MM.1S (cell line): ENCODE measurements around the gene NEIL1.

Experiments
- DNase-seq: peaks from one replicate; pipeline ENCODE4 v3.0.0-alpha.2; 2015
- H2AFZ ChIP-seq: fragments of 300-600 bp; sonication (generic); 2 replicates; pipeline ENCODE4 v1.6.0; 2016; ENCODE audit warnings: antibody characterized with exemption, low read length
- H3F3A ChIP-seq: fragments of 300-600 bp; sonication (generic); 2 replicates; pipeline ENCODE4 v1.6.1; 2016; ENCODE audit warnings: mild to moderate bottlenecking, antibody characterized with exemption, low read length, moderate library complexity, mixed read lengths; ENCODE audit not compliant: insufficient read depth
- H3K27ac ChIP-seq: fragments of 300-600 bp; sonication (generic); 2 replicates; pipeline ENCODE4 v1.5.1; 2016; ENCODE audit warnings: mild to moderate bottlenecking, low read length
- H3K27me3 ChIP-seq: fragments of 300-600 bp; sonication (generic); replicated peaks from 2 replicates; pipeline ENCODE4 v1.6.0; 2016; ENCODE audit warnings: low read length; ENCODE audit not compliant: insufficient read depth
- H3K36me3 ChIP-seq: fragments of 300-600 bp; sonication (generic); replicated peaks from 2 replicates; pipeline ENCODE4 v1.6.1; 2016; ENCODE audit warnings: mild to moderate bottlenecking, low read length, mixed read lengths; ENCODE audit not compliant: insufficient read depth
- H3K4me1 ChIP-seq: fragments of 300-600 bp; sonication (generic); 2 replicates; pipeline ENCODE4 v1.6.1; 2016; ENCODE audit warnings: low read length, mixed read lengths
- H3K4me2 ChIP-seq: fragments of 300-600 bp; sonication (generic); 2 replicates; pipeline ENCODE4 v1.6.0; 2016; ENCODE audit warnings: low read depth, low read length
- H3K4me3 ChIP-seq: fragments of 300-600 bp; sonication (generic); 2 replicates; pipeline ENCODE4 v1.5.1; 2016; ENCODE audit warnings: low read length, mixed read lengths
- H3K79me2 ChIP-seq: fragments of 300-600 bp; sonication (generic); 2 replicates; pipeline ENCODE4 v1.6.1; 2016; ENCODE audit warnings: mixed run types, low read length, mixed read lengths
- H3K9ac ChIP-seq: fragments of 300-600 bp; sonication (generic); 2 replicates; pipeline ENCODE4 v1.6.1; 2016; ENCODE audit warnings: low read length, mixed read lengths
- H3K9me2 ChIP-seq: fragments of 300-600 bp; sonication (generic); replicated peaks from 2 replicates; pipeline ENCODE4 v1.6.1; 2016; ENCODE audit warnings: mild to moderate bottlenecking, low read length, mixed read lengths; ENCODE audit not compliant: insufficient read depth
- H3K9me3 ChIP-seq: fragments of 300-600 bp; sonication (generic); replicated peaks from 2 replicates; pipeline ENCODE4 v1.6.1; 2016; ENCODE audit warnings: mild to moderate bottlenecking, low read length, mixed read lengths; ENCODE audit not compliant: insufficient read depth
- H4K20me1 ChIP-seq: fragments of 300-600 bp; sonication (generic); 2 replicates; pipeline ENCODE4 v1.6.1; 2016; ENCODE audit warnings: mild to moderate bottlenecking, low read length, moderate library complexity, mixed read lengths; ENCODE audit not compliant: insufficient read depth
- EZH2 ChIP-seq: fragments of 300-600 bp; sonication (generic); optimal IDR thresholded peaks from 2 replicates; pipeline ENCODE3; 2017; ENCODE audit warnings: low read depth, mild to moderate bottlenecking, antibody characterized with exemption, low read length, mixed read lengths
- EZH2phosphoT487 ChIP-seq: fragments of 300-600 bp; sonication (generic); IDR thresholded peaks from 2 replicates; pipeline ENCODE4 v1.6.1; 2018; ENCODE audit warnings: antibody characterized with exemption, low read length
- TF ChIP-seq, protein P1 (sequence below): fragments of 300-600 bp; sonication (generic); IDR thresholded peaks from 2 replicates; pipeline ENCODE4 v1.5.1; 2016; ENCODE audit warnings: antibody characterized with exemption, low read length, mixed read lengths

The NEIL1 gene

DNA sequence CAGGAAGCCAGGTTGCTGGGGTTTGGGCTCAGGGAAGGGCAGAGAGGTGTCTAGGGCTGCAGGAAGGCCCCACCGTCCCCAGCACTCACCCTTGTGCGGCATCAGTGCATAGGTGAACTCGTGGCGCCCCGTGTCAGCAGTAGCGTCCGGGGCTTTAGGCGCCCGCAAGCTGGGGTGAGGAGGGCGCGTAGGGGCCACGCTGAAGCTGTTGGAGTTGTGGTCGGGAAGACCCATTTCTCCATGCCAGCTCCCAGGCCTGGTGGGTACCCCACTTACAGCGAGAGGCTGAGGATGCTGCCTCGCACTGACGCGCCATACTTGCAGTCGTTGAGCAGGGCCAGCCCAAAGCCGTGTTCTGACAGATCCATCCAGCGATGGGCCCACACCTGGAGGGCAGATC lies 9.7 kb downstream of the NEIL1 start:
- Histone ChIP-seq H3F3A (no peaks in the 10 kb centered on the region), H2AFZ (no peak overlapping the region), H3K79me2 (no peaks in the 10 kb centered on the region), H3K9me3 (no peaks in the 10 kb centered on the region), H3K27ac (no peak overlapping the region), H3K36me3 (no peaks in the 10 kb centered on the region), H3K27me3 (no peaks in the 10 kb centered on the region), H3K4me3 (no peak overlapping the region), H4K20me1 (no peaks in the 10 kb centered on the region), H3K9ac (no peak overlapping the region), H3K4me1 (no peaks in the 10 kb centered on the region), H3K9me2 (no peaks in the 10 kb centered on the region), H3K4me2 (no peak overlapping the region)
- no peak for TF ChIP-seq EZH2phosphoT487
- no peak for TF ChIP-seq EZH2
- TF ChIP-seq, protein P1, sequence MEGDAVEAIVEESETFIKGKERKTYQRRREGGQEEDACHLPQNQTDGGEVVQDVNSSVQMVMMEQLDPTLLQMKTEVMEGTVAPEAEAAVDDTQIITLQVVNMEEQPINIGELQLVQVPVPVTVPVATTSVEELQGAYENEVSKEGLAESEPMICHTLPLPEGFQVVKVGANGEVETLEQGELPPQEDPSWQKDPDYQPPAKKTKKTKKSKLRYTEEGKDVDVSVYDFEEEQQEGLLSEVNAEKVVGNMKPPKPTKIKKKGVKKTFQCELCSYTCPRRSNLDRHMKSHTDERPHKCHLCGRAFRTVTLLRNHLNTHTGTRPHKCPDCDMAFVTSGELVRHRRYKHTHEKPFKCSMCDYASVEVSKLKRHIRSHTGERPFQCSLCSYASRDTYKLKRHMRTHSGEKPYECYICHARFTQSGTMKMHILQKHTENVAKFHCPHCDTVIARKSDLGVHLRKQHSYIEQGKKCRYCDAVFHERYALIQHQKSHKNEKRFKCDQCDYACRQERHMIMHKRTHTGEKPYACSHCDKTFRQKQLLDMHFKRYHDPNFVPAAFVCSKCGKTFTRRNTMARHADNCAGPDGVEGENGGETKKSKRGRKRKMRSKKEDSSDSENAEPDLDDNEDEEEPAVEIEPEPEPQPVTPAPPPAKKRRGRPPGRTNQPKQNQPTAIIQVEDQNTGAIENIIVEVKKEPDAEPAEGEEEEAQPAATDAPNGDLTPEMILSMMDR = no peak
- no peak for DNase-seq

DNA sequence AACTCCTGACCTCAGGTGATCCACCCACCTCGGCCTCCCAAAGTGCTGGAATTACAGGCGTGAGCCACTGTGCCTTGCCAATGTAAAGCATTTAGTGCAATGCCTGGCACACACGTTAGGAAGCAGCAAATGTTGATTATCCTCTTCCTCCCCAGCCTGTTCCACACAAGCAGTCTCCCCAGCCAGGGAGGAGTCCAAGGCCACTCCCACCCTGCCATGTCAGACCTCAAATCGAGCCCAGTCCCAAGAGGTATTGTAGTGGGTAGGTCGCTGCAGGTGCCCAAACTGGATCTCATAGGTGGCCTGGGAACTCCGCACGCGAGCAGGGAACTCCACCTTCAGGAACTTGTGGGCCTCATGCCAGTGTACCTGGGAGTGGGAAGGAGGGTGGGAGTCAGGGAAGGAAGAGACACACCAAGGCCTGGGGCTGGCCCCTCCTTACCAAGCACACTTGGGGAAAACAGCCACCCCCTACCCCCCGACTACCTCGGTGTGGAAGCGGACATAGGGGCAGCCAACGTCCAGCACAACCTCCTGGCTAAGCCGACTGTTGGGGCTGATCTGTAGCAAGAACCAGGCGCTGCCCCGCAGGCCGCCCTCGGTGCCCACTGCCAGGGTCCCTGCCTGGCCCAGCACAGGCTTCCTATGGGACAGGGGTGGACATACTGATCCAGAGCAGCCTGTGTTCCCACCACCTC lies 11.3 kb downstream of the NEIL1 start:
- H3K9me2 ChIP-seq = no peaks in the 10 kb centered on the region
- no peak overlapping the region for H3K27ac ChIP-seq
- H3K9me3 ChIP-seq = no peaks in the 10 kb centered on the region
- no peaks in the 10 kb centered on the region for H3K4me1 ChIP-seq
- H3K4me3 ChIP-seq = no peak overlapping the region
- H3K4me2 ChIP-seq = no peak overlapping the region
- H3K79me2 ChIP-seq = no peaks in the 10 kb centered on the region
- no peaks in the 10 kb centered on the region for H3F3A ChIP-seq
- H4K20me1 ChIP-seq = no peaks in the 10 kb centered on the region
- H3K36me3 ChIP-seq = no peaks in the 10 kb centered on the region
- H2AFZ ChIP-seq = no peak overlapping the region
- no peak overlapping the region for H3K9ac ChIP-seq
- H3K27me3 ChIP-seq = no peaks in the 10 kb centered on the region
- TF ChIP-seq EZH2 (no peak), EZH2phosphoT487 (no peak)
- TF ChIP-seq, protein P1 = no peak
- DNase-seq = no peak

DNA sequence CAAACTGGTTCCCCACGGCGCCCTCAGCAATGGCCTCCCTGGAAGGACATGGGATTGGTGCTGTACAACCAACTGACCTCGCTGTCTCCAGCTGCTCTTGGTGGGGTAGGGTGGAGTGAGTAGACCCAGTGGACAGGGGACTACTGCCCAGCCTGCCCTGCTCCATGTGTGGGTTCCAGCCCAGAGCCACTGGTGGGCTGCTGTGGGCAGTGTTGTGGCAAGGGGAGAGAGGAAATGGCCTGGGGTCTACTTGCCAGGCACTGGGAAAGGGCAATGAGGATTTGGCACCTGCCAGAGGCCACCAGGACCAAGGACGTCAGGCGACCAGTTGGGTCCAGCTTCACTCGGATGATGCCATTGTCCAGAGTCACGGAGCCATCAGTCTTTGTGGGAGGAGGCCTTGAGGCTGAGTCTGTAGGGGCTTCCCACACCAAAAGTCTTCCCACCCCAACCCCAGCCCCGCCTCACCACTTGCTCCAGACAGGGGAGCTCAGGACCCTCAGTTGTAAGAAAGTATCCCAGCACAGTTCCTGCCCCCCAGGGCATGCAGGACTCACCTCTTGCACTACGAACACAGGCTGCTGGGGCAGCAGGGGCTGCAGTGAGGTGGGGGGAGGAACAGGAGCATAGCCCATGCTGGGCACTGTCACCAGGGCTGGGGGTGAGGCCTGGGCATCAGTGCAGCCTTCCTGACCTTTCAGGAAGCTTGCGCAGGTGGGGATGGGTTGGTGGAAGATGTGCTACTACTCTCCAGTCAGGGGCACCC lies 12.1 kb downstream of the NEIL1 start:
- H3K4me1 ChIP-seq = no peaks in the 10 kb centered on the region
- no peak overlapping the region for H3K4me2 ChIP-seq
- no peaks in the 10 kb centered on the region for H3K9me2 ChIP-seq
- no peaks in the 10 kb centered on the region for H3K36me3 ChIP-seq
- H3F3A ChIP-seq = no peaks in the 10 kb centered on the region
- no peak for TF ChIP-seq EZH2phosphoT487
- no peak for TF ChIP-seq EZH2
- TF ChIP-seq, protein P1 = no peak
- no peaks in the 10 kb centered on the region for H3K9me3 ChIP-seq
- no peaks in the 10 kb centered on the region for H4K20me1 ChIP-seq
- no peak overlapping the region for H2AFZ ChIP-seq
- no peak overlapping the region for H3K4me3 ChIP-seq
- H3K9ac ChIP-seq = no peak overlapping the region
- DNase-seq = no peak
- no peak overlapping the region for H3K27ac ChIP-seq
- no peaks in the 10 kb centered on the region for H3K79me2 ChIP-seq
- H3K27me3 ChIP-seq = no peaks in the 10 kb centered on the region
